A172 (cell line): ENCODE data around the gene NEURL2. TPM values are rescaled to one million over a fixed set of nuclear protein-coding genes. Genes with fewer than 3 reads are reported as not detected.
"Not testable (repeated sequence)": the region's sequence is repeated elsewhere in the genome, so short reads cannot be mapped to it uniquely, and the experiment has no call there.

Experiments
- DNase-seq: peaks from one replicate; pipeline ENCODE4 v3.0.0-alpha.2; 2015; ENCODE audit warnings: low spot score
- total RNA-seq: library from RNA; depleted of rRNA; stranded (reverse); fragments of >200 nt; shearing (Covaris generic); gene quantifications from 2 replicates; pipeline ENCODE4 v1.2.3, GENCODE V29; 2014

Gene NEURL2
- total RNA-seq, 1 experiment from 2014 or later, result 3.1 TPM

DNA sequence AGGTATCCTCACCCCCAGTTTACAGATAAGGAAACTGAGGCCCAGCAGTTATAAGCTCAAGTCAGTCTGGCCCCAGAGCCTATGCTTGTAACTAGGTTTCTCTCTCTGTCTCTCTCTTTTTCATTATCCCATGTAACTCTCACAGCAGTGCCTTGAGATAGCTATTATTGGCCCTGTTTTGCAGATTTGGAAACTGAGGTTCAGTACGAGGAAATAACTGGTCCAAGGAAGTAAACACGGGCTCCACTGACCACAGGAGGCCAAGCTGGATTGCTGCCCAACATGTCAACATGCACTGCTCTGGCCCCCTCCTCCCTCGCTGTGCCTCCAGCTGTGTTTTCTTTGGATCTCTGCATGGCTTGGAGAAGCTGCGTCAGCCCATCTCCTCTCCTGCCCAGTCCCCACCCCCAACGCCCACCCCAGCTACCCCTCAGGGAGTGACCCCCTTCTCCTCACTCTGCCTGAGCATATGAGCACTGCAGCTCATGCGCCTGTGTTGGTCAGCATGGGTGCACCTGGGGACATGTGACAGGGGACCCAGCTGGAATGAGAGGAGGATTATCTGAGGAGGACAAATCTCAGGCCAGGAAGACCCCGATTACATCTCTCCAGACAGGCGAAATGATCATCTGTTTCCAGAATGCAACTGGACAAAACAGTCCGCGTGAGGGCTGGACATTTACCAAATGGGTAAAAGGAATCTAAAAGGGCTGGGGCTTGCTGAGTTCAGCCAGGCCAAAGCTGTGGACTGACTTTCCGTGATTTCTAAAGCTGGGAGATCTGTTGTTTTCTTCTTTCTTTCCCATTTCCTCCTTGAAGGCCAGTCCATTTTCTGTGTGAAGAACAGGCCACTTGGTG, 28.8 kb upstream of the NEURL2 start:
- no peak for DNase-seq

DNA sequence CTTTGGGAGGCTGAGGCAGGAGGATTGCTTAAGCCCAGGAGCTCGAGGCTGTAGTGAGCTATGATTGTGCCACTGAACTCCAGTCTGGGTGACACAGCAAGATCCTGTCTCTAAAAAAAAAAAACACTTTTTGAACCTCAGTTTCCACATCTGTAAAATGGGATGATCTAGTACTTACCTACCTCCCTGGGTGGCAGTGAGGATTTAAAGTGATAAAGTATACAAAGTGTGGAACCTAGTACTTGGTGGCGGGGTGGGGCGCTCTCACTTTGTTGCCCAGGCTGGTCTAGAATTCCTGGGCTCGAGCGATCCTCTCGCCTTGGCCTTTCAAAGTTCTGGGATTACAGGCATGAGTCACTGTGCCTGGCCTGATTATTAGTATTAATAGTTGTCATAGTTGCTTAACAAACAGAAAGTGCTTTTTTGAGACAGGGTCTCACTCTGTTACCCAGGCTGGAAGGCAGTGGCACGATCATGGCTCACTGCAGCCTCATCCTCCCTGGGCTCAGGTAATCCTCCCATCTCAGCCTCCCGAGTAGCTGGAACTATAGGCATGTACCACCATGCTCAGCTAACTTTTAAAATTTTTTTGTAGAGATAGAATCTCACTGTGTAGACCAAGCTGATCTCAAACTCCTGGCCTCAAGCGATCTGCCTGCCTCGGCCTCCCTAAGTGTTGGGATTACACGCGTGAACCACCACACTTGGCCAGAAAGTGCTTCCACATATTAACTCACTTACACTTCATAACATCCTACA, 27.9 kb upstream of the NEURL2 start:
- DNase-seq, result no peak

DNA sequence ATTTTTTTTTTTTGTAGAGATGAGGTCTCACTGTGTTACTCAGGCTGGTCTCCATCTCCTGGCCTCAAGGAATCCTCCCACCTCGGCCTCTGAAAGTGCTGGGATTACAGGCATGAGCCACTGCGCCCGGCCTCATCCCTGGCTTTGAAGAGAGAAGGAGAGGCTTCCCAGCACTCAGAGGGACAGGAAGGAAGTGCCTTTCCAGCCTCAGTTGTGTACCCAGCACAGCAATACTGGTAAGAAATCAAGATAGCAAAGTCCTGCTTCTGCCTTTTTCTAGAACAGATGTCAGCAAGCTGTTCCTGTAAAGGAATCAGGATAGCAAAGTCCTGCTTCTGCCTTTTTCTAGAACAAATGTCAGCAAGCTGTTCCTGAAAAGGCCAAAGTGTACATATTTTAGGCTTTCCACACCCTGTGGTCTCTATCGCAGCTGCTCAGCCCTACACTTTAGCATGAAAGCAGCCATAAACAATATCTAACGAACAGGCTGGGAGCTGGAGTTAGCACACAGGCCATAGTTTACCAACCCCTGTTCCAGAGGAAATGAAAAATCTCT, 27.3 kb upstream of the NEURL2 start:
- no peak for DNase-seq

DNA sequence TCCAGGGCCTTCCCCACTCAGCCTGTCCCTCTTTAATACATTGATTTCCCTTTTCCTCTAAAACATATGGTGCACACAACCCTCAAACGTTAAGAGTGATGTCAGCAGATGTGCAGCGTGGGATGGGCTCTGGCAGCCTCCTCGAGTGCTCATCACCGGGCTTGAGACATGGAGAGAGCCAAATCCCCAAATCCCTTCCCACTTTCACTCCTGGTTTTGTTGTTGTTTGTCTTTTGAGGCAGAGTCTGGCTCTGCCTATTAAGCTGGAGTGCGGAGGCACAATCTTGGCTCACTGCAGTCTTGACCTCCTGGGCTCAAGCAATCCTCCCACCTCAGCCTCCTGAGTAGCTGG, 26.8 kb upstream of the NEURL2 start:
- no peak for DNase-seq

DNA sequence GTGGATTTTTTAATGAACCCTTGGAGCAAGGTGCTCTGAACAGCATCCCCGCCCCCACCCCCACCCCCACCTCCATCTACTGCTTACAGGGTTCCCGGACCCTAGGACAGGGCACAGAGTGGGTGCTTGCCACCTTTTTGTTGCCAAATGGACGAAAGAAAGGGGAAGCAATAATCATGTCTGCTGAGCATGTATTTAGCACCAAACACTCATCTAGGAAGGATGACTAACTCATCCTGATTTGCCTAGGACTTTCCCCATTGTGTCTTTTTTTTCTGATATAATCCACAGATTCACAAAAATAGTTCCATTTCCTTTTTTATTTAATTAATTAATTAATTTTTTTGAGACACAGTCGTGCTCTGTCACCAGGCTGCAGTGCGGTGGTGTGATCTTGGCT, 22.1 kb upstream of the NEURL2 start:
- no peak for DNase-seq

DNA sequence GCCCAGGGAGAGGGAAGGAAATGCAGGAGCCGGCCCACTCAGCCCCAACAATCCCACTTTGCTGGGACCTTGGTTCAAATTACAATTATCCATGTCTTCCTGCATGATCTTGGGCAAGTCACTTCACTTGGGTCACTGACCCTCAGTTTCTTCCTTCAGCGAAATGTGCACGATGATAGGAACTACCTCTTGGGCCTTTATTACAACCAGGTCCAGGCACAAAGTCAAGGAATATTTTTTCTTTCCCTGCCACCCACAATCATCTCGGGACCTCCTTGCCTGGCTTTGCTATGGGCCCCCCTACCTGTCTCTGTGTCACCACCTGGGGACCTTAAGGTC, 21.3 kb upstream of the NEURL2 start:
- DNase-seq, result no peak

DNA sequence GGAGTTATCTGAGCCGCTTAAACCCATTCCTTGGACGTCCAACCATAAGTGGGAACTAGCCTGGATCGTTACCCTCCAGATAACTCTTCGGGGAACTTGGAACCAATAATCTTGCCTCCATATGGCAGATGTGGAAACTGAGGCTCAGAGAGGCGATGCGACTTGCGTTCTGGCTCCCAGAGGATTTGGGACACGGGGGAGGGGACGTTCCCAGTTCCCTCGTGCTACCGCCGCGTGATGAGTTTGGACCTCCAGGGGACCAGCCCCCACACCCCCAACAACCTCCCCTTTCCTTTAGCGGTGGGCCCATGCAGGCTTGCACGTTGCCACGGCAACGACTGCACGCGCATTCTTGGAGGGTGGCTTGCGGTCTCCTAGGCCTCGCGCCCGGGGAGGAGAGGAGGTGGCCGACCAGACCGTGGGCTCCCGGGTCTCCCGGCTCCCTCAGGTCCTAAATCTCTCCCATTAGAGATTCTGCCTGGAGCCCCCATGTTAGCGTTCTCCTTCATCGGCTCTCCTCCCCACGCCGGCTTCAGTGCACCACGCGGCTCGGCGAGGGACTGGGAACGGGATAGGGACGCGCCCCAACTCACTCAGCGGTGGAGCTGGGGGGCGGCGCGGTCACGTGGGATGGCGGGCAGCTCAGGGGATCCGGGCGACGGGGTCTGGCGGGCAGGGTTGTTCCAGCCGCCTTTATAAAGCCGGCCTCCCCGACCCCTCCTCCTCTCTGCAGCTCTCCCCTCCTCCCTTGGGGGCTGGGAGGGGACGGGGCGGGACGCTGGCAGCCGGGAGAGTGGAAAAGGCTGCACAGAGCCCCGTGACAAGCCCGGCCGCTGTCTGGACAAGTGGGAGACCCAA, 20.7 kb upstream of the NEURL2 start, which contains the start of gene PLTP:
Gene PLTP (minus strand): TSS at position 670 of the 858 bp plus-strand sequence. CDS start 703 bp downstream, outside the sequence.
- DNase-seq, result no peak

DNA sequence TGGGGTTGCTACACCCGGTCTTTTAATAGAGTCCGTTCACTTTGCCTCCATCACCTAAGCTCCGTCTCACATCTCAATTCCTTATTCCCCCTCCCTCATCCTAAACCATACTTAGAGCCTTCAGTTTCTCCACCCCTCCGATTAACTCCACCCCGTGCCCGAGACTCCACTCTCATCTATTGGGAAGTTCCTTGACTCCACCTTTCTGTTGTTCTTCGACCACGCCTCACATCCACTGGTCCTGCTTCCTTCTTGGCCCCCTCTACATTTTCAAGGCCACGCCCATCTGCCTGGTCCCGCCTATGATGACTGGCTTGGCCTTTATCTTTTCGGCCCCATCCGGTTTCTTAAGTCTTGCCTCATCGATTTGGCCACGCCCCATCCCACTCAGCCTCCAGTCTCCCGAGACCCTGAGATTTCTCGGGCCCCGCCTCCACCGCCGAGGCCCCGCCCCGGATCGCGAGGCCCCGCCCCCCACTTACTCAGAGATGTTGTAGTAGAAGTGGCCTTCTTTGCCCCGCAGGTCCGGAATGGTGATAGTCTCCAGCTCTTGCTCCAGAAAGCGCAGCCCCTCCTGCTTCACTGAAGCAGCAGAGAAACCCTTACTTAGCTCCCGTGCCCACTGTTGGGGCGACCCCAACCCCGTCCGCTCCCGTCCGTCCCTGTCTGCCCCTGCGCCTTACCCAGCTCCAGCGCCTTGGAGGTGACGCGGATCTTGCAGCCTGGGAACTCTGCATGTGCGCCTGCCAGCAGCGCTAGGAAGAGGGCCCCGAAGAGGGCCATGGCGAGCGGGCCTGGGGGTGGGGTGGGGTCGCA, 19.9 kb upstream of the NEURL2 start:
- DNase-seq, result peak; percentile 98

DNA sequence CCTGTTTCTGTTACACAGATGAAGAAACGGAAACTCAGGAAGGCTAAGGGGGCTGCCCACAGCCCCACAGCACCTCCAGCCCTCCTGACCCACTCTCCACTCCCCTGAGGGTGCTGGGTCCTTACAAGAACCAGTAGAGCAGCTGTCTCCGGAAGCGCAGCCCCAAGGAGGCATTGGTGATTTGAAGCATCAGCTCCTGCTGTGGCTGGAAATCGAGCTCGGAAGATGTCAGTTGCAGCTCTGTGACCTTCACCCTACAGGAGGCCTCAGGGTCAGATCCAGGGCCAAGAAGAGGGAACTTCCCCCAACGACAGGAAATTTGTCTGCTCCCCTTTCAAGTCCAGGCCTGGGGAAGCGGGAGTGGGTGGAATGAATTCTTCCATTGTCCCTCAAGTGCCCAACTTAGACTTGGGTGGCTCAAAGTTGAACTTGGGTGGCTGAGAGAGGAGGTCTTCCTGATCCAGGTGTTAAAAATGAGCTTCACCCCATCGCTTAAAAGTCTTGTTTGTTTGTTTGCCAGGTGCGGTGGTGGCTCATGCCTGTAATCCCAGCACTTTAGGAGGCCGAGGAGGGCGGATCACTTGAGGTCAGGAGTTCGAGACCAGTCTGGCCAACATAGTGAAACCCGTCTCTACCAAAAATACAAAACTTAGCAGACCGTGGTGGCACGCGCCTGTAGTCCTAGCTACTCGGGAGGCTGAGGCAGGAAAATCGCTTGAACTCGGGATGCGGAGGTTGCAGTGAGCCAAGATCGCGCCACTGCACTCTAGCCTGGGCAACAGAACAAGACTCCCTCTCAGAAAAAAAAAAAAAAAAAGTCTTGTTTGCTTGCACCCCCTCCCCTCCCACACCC, 19.0 kb upstream of the NEURL2 start:
- no peak for DNase-seq

DNA sequence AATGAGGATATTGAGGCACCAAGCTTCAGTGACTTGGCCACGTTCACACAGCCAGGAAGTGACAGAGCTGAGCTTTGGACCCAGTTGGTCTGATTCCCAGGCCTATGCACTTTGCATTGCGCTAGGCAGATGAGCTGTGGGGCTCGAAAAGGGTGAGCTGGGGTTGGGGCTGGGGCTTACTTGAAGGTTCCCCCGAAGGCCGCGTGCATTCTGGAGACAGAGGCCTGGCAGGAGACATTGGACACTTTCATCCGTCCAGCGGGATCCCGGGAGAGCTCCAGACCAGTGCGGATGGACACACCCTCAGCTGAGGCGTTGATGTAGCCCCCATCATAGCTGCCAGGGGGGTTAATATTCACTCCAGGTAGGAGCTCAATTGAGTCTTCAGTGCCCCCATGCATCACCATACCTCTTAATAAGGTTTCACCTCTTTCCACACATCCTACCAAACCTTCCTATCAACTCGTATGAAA, 18.4 kb upstream of the NEURL2 start:
- no peak for DNase-seq

DNA sequence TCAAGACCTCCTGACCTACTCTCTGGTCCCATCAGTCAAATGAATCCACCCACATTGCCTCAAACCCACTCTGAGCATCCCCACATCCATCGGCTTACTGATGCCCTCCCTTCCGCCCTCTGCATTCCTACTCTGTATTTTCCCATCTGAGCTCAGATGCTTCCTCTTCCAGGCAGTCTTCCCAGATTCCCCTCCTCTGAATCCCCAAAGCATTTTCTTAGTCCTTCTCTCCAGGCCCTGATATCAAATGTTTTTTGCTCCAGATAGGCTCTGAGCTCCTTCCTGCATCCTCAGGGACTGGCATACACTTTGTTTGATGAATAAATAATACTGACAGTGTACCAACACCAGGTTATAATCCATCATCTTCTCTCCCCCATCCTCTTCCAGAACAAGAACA, 17.1 kb upstream of the NEURL2 start:
- no peak for DNase-seq

DNA sequence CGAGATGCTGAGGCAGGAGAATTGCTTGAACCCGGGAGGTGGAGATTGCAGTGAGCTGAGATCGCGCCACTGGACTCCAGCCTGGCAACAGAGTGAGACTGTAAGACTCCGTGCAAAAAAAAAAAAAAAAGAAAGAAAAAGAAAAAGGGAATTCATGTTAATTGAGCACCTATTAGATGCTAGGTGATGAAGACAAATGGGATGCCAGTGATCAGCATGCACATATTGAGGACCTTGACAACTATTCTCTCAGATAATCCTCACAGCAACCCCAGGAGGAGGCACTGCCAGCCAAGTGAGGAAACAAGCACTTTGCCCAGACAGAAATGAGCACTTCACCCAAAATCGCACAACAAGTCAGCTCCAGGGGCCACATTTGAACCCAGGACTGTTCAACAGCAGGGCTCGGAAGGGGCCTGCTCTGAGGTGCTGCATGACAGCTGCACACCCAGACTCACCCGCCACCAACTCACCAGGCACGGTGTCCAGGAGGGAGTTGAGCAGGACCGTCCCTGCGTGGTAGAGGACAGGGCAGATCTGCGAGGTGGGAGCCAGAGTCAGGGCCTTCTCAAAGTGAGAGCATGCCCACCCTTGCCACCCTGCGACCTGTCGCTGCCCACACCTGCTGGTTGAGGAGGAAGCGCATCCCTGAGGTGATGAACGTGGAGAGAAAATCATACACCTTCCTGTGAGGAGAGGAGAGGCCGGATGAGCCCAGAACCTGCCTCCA, 16.4 kb upstream of the NEURL2 start:
- no peak for DNase-seq

DNA sequence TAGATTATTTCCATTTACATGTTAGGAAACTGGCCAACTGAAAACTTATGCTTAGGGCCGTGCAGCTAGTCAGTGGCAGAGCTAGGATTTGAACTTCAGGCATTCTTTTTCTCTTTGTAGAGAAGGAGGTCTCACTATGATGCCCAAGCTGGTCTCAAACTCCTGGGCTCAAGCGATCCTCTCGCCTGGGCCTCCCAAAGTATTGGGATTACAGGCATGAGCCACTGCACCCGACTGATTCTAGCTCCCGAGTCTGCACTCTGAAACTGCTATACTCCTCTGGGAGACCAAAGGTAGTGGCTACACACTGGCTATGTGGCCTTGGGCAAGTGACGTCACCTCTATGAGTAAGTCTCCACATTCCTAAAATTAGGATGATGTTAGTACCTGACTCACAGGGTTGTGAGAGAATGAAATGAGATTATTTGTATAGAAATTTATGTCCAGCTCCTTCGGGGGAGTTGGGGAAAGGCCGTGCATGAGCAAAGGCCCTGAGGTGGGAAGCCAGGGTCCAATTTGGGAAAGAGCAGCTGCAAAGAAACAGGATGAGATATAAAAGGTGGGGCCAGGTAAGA, 14.6 kb upstream of the NEURL2 start:
- DNase-seq, result peak; percentile 93

DNA sequence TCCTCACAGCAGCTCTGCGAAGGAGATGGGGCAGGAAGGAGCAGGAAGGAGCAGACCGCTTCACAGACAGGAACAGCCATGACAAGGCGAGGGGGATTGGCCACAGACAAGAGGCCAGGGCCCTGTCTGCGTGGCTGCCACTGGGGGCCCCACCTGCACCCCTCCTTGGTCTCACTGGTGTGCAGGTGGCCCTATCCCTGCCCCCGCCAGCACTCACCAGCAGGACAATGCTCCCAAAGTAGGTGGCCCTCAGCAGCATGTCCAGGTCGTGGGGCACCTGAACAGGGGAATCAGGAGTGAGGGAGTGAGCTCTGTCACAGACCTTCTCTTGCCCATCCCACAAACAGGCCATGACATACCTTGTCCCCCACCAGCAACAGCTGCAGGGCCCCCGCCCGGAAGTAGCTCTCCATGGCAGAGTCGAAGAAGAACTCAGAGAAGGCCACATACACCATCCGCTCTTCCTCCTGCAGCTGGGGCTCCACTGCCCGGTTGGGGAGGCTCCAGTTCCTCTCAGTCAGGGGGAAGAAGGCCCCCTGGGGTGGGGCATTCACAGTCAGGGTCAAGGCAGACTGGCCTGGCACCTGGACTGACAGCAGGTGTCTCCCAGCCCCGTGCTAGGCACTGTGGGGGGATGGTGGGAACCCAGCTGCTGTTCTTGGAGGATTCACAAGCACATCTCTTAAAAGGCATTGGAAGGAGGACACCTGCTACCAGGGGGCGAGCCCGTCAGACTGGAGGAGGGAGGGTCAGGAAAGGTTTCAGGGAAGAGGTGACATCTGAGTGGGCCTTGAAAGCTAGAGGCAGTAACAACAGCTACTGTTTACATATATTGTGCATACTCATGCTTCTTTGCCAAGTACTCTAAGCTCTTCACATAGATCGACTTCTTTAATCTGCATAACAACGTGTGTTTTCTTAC, 13.8 kb upstream of the NEURL2 start:
- DNase-seq, result no peak

DNA sequence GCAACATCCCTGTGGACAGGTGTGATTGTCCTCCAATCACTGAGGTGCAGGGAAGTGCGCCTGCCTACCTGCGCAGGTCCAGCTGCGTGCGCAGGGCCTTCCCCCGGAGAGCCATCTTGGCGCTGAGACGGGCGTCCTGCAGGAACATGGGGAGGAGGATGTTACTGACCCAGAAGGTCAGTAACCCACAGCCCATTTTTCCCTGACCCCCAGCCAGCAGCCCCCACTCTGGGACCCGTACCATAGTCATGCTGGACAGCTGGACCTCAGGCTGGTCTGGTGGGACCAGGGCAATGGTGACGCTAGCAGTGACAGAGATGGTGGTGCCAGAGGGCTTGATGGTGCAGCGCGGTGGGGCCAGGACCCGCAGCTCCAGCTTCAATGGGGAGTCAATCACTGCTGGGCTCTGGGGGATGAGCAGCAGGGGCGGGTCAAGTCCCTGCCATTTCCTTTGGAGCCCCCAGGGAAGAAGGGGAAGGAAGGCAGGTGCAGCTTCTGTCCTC, 11.2 kb upstream of the NEURL2 start:
- no peak for DNase-seq

DNA sequence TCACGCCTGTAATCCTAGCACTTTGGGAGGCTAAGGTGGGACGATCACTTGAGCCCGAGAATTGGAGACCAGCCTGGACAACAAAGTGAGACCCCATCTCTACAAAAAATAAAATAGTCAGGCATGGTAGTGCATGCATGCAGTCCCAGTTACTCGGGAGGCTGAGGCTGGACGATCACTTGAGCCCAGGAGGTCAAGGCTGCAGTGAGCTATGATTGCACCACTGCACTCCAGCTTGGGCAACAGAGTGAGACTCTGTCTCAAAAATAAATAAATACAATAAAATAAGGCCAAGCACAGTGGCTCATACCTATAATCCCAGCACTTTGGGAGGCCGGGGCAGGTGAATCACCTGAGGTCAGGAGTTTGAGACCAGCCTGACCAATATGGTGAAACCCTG, 10.3 kb upstream of the NEURL2 start:
- not testable (repeated sequence) for DNase-seq

DNA sequence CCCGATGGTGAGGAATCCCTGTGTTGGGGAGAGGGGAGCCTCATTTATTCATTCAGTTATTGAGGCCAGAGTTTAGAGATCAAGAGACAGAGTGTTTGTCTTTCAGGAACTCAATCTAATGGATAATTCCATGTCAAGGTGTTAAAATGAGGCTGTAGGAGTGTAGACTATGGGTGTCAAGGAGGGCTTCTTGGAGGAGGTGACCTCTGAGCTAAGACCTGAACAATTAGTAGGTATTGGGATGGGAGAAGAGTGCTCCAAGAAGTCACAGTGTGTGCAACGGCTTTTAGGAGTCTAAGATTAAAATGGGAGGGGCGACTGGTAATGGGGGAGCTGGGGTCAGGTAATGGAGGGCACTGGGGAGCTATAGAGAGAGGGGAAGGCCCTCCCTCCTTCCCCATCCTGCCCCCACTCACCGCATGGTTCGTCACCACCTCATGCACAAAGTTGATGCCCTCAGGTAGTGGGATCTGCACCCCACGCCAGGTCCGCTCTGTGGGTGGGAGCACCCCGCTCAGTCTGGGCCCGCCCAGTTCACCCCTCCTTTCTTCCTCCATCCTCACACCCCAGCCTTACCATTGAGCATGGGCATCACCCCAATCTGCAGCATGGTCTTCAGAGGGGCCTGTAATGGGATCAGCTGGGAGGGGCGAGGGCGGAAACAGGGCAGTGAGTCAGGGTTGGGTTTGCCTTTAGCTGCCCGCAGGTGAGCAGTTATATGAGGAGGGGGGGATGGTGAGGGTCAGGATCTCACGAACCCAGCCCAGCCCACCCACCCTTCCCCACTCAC, 8.2 kb upstream of the NEURL2 start:
- no peak for DNase-seq
